GM13976 (cell line): ENCODE results near the gene EMX2.

ENCODE experiments used
- DNase-seq: peaks from one replicate; pipeline ENCODE4 v3.0.0; 2012; ENCODE audit warnings: low spot score
- in situ Hi-C: fragments of 300-500 bp; cut with MboI; formaldehyde crosslinking; loops from one replicate; pipeline ENCODE4 v1.12.0; 2022; ENCODE audit warnings: low sequenced_read_pairs, mixed read lengths, inconsistent platforms; ENCODE audit not compliant: unreplicated experiment
- TF ChIP-seq, protein P1 (sequence below): IDR thresholded peaks from 2 replicates; pipeline ENCODE4 v1.5.1; 2012; ENCODE audit warnings: borderline replicate concordance, mild to moderate bottlenecking; ENCODE audit not compliant: insufficient read depth; ENCODE audit errors: extremely low read depth, missing control alignments, control extremely low read depth

The EMX2 gene

DNA sequence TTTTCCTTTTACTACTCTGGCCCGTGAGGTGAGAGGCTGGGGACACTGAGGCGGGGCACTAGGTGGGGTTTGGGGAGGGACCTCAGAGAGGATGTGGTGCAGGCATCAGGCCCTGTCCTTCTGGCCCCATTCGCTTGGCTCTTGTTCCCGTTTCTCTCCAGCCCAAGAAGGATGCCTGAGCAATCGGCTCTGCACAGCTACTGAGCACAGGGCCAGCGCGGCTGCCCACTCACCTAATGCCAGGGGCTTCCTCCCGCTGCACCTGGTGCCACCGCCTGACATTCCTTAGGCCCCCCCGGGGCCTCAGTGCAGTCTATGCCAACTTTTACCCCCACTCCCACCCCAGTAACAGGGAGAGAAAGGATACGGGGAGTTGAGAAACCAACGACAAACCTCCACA is 12.5 kb downstream of the EMX2 start:
- in situ Hi-C loops, result no loop called here
- TF ChIP-seq, protein P1, sequence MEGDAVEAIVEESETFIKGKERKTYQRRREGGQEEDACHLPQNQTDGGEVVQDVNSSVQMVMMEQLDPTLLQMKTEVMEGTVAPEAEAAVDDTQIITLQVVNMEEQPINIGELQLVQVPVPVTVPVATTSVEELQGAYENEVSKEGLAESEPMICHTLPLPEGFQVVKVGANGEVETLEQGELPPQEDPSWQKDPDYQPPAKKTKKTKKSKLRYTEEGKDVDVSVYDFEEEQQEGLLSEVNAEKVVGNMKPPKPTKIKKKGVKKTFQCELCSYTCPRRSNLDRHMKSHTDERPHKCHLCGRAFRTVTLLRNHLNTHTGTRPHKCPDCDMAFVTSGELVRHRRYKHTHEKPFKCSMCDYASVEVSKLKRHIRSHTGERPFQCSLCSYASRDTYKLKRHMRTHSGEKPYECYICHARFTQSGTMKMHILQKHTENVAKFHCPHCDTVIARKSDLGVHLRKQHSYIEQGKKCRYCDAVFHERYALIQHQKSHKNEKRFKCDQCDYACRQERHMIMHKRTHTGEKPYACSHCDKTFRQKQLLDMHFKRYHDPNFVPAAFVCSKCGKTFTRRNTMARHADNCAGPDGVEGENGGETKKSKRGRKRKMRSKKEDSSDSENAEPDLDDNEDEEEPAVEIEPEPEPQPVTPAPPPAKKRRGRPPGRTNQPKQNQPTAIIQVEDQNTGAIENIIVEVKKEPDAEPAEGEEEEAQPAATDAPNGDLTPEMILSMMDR, result no peak
- no peak for DNase-seq

DNA sequence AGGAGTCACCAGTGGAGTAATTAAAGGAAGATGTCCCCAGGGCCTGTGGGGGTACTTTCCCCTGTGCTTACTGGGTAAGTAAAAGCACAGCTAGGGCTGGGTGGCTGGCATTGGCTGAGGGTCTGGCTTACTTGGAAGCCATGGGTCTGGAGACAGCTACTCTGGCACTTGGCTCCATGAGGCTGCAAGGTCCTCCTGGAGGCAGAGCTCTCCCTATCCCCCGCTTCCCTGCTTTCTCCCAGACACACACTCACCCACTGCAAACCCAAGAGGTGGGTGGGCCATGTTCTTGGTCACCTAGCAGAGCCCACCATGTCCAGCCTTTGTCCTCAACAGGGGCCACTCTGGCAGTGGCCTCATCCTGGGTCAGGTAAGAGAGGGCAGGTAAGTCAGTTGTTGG is 13.3 kb downstream of the EMX2 start:
- TF ChIP-seq, protein P1, result no peak
- no peak for DNase-seq
- in situ Hi-C loops, result no loop called here

- DNase-seq, result no peak
- in situ Hi-C loops, result no loop called here
- TF ChIP-seq, protein P1, result no peak
These were observed 13.8 kb downstream of the EMX2 start for GRCh38 chr10:117556356-117556755.

GRCh38 chr10:117559712-117560111 is 17.2 kb downstream of the EMX2 start:
- DNase-seq, result no peak
- TF ChIP-seq, protein P1, result no peak
- in situ Hi-C loops, result no loop called here

DNA sequence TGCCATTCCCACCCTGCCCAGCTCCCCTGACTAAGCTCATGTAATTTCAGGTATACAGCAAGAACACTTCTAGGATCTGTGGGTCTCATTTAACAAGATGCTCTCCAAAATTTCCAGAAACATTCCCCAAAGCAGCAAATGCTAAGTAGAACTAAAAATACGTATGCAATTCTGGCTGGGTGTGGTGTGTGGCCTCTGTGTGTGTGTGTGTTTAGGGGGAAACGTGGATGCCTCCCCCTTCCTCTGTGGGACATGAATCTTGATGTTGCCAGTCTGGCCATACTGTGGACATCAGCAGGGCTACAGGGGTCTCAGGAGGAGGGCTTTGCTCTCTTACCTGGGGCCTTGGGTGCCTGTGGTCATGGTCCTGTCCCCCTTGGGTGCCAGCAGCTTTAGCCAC is 18.4 kb downstream of the EMX2 start:
- in situ Hi-C loops, result no loop called here
- TF ChIP-seq, protein P1, result no peak
- DNase-seq, result no peak

GRCh38 chr10:117562220-117562619 is 19.7 kb downstream of the EMX2 start:
- TF ChIP-seq, protein P1, result no peak
- no peak for DNase-seq
- in situ Hi-C loops, result no loop called here
